ENCODE measurements around the gene MRPL45. TPM values are rescaled to one million over a fixed set of nuclear protein-coding genes. Genes with fewer than 3 reads are reported as not detected.

MRPL45 gene
- total and polyA plus RNA-seq, 2 donors (not counting 1 experiment from before 2014, with no cell fraction given): 13.1 to 17.6 TPM

GRCh38 chr17:38315497-38315896, 18.5 kb downstream of the MRPL45 start:
- H2AFZ ChIP-seq (ENCODE audit: insufficient read depth, low read depth, low read length, poor library complexity, severe bottlenecking): no peak overlapping the region
- H3K9ac ChIP-seq (ENCODE audit: low read length): no peak overlapping the region
- Mint-ChIP-seq H3K4me3 (no peak overlapping the region), H3K27ac (no peak overlapping the region), H3K9me3 (ENCODE audit: insufficient read depth) (no peaks in the 10 kb centered on the region), H3K27me3 (no peaks in the 10 kb centered on the region), H3K4me1 (no peaks in the 10 kb centered on the region)
- CTCF ChIA-PET: interaction anchor here (0.7 kb wide), 1 partner anchor 9 kb away, joined by 4 read pairs; no protein-coding TSS in a partner anchor
- no peaks in the 10 kb centered on the region for H3K9me3 ChIP-seq (ENCODE audit: control extremely low read depth in 1 of 3, control insufficient read depth in 2 of 3, insufficient read depth in 1 of 3, low read length in 2 of 3)
- no peak overlapping the region for H3K4me2 ChIP-seq (replicated peaks; ENCODE audit: low read depth, low read length, poor library complexity, severe bottlenecking)
- no peak for ATAC-seq (ENCODE audit: low read depth)
- no peak for TF ChIP-seq EZH2 (IDR thresholded peaks at IDR 0.05; ENCODE audit: borderline replicate concordance, insufficient read depth, low read depth, low read length, poor library complexity, severe bottlenecking)
- TF ChIP-seq, protein P1, sequence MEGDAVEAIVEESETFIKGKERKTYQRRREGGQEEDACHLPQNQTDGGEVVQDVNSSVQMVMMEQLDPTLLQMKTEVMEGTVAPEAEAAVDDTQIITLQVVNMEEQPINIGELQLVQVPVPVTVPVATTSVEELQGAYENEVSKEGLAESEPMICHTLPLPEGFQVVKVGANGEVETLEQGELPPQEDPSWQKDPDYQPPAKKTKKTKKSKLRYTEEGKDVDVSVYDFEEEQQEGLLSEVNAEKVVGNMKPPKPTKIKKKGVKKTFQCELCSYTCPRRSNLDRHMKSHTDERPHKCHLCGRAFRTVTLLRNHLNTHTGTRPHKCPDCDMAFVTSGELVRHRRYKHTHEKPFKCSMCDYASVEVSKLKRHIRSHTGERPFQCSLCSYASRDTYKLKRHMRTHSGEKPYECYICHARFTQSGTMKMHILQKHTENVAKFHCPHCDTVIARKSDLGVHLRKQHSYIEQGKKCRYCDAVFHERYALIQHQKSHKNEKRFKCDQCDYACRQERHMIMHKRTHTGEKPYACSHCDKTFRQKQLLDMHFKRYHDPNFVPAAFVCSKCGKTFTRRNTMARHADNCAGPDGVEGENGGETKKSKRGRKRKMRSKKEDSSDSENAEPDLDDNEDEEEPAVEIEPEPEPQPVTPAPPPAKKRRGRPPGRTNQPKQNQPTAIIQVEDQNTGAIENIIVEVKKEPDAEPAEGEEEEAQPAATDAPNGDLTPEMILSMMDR (IDR thresholded peaks at IDR 0.05): no peak
- no peak for DNase-seq
- intact Hi-C loops (cut with micrococcal nuclease): no loop called here
- no peak overlapping the region for H3K27ac ChIP-seq (ENCODE audit: low read length in 2 of 2)
- H3K4me1 ChIP-seq (ENCODE audit: control insufficient read depth in 2 of 2, insufficient read depth in 2 of 2, low read length in 2 of 2): no peaks in the 10 kb centered on the region
- no peaks in the 10 kb centered on the region for H3K27me3 ChIP-seq (replicated peaks in 1 of 4; ENCODE audit: control extremely low read depth in 1 of 4, control insufficient read depth in 3 of 4, insufficient read depth in 4 of 4, low read length in 3 of 4)
- H3K36me3 ChIP-seq (replicated peaks in 1 of 2; ENCODE audit: control extremely low read depth in 1 of 2, control insufficient read depth in 1 of 2, extremely low read depth in 1 of 2, insufficient read depth in 2 of 2, low read length in 1 of 2): peaks cover 1 to 10% of the 10 kb centered on the region in 2 experiments
- H3K4me3 ChIP-seq (ENCODE audit: control extremely low read depth in 1 of 5, extremely low read depth in 1 of 5, insufficient read depth in 1 of 5, low read depth in 2 of 5, low read length in 4 of 5): no peak overlapping the region
- no CpG with 5 or more reads among the region's 3 CpGs for WGBS (ENCODE audit: insufficient coverage)
- H3K79me2 ChIP-seq (ENCODE audit: control insufficient read depth, insufficient read depth, low read length): no peaks in the 10 kb centered on the region
- H4K20me1 ChIP-seq (ENCODE audit: control insufficient read depth, insufficient read depth, low read length, poor library complexity, severe bottlenecking): no peaks in the 10 kb centered on the region
- POLR2A ChIA-PET: no interaction called here

DNA sequence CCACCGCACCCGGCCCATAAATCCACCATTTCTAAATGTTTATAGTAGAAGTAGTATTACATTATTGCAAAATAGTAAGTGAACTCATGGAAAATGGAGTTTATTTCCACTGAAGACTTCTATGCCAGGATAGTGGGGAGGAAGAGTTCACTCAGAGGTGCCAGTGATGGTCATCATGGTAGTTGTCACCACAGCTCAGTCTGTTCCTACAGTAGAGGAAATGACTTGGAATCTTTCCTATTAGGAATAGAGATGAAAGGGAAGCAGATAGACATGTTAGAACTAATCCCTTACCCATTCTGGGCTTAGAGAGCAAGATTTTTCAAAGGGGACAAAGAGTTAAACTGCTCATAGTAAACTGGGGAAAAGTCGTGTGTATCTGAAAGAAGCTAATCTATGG, 20.1 kb downstream of the MRPL45 start:
- no peak overlapping the region for H3K4me3 ChIP-seq (ENCODE audit: control extremely low read depth in 1 of 5, extremely low read depth in 1 of 5, insufficient read depth in 1 of 5, low read depth in 2 of 5, low read length in 4 of 5)
- intact Hi-C loops (cut with micrococcal nuclease): no loop called here
- H3K36me3 ChIP-seq (replicated peaks in 1 of 2; ENCODE audit: control extremely low read depth in 1 of 2, control insufficient read depth in 1 of 2, extremely low read depth in 1 of 2, insufficient read depth in 2 of 2, low read length in 1 of 2): peaks cover 1 to 16% of the 10 kb centered on the region in 2 experiments
- Mint-ChIP-seq H3K27ac (no peak overlapping the region), H3K9me3 (ENCODE audit: insufficient read depth) (no peaks in the 10 kb centered on the region), H3K27me3 (no peaks in the 10 kb centered on the region), H3K4me3 (no peak overlapping the region), H3K4me1 (no peaks in the 10 kb centered on the region)
- ChIA-PET CTCF (interaction anchor here (0.9 kb wide), 1 partner anchor 11 kb away, joined by 4 read pairs; no protein-coding TSS in a partner anchor), POLR2A (no interaction called here)
- no peak overlapping the region for H2AFZ ChIP-seq (ENCODE audit: insufficient read depth, low read depth, low read length, poor library complexity, severe bottlenecking)
- H3K27ac ChIP-seq (ENCODE audit: low read length in 2 of 2): no peak overlapping the region
- no peak for DNase-seq
- WGBS (ENCODE audit: insufficient coverage): 60% methylated on average over 1 of the region's 3 CpGs
- no peaks in the 10 kb centered on the region for H3K9me3 ChIP-seq (ENCODE audit: control extremely low read depth in 1 of 3, control insufficient read depth in 2 of 3, insufficient read depth in 1 of 3, low read length in 2 of 3)
- no peak overlapping the region for H3K9ac ChIP-seq (ENCODE audit: low read length)
- H3K79me2 ChIP-seq (ENCODE audit: control insufficient read depth, insufficient read depth, low read length): no peaks in the 10 kb centered on the region
- no peaks in the 10 kb centered on the region for H4K20me1 ChIP-seq (ENCODE audit: control insufficient read depth, insufficient read depth, low read length, poor library complexity, severe bottlenecking)
- TF ChIP-seq, protein P1 (IDR thresholded peaks at IDR 0.05): no peak
- no peak for TF ChIP-seq EZH2 (IDR thresholded peaks at IDR 0.05; ENCODE audit: borderline replicate concordance, insufficient read depth, low read depth, low read length, poor library complexity, severe bottlenecking)
- no peaks in the 10 kb centered on the region for H3K4me1 ChIP-seq (ENCODE audit: control insufficient read depth in 2 of 2, insufficient read depth in 2 of 2, low read length in 2 of 2)
- no peak overlapping the region for H3K4me2 ChIP-seq (replicated peaks; ENCODE audit: low read depth, low read length, poor library complexity, severe bottlenecking)
- ATAC-seq (ENCODE audit: low read depth): no peak
- H3K27me3 ChIP-seq (replicated peaks in 1 of 4; ENCODE audit: control extremely low read depth in 1 of 4, control insufficient read depth in 3 of 4, insufficient read depth in 4 of 4, low read length in 3 of 4): no peaks in the 10 kb centered on the region

All from B cell (primary cell).